KOPT-K1 (cell line): Measurements from ENCODE around the gene RAB5B.

Experiments
- H3K27ac ChIP-seq: fragments of 200-600 bp; sonication (generic); 2 replicates; pipeline ENCODE4 v1.5.1; 2016; ENCODE audit warnings: antibody characterized with exemption, mild to moderate bottlenecking, low read depth, low read length; ENCODE audit not compliant: poor library complexity, severe bottlenecking
- H3K36me3 ChIP-seq: fragments of 200-600 bp; sonication (generic); 2 replicates; pipeline ENCODE4 v1.5.1; 2017; ENCODE audit warnings: antibody characterized with exemption, mild to moderate bottlenecking, low read length, moderate library complexity; ENCODE audit not compliant: insufficient read depth
- H3K9me3 ChIP-seq: fragments of 200-600 bp; sonication (generic); 2 replicates; pipeline ENCODE4 v1.5.1; 2017; ENCODE audit warnings: antibody characterized with exemption, low read length, mild to moderate bottlenecking; ENCODE audit not compliant: insufficient read depth, poor library complexity, severe bottlenecking

Gene RAB5B

GRCh38 chr12:55973599-55974307 lies at the start of gene RAB5B:
Gene RAB5B (plus strand): TSS chr12:55974078. CDS start chr12:55986961, 12,883 bp downstream.
- Histone ChIP-seq H3K9me3 (no peaks in the 10 kb centered on the region), H3K36me3 (peaks cover 48% of the 10 kb centered on the region), H3K27ac (peak within 1 kb of the TSS; percentile 80)

- no peaks in the 10 kb centered on the region for H3K9me3 ChIP-seq
- peaks cover 19% of the 10 kb centered on the region for H3K36me3 ChIP-seq
- peak overlapping the region; percentile 98 for H3K27ac ChIP-seq
Observed at GRCh38 chr12:55925371-55925770, 48.5 kb upstream of the RAB5B start.

GRCh38 chr12:55925870-55926737 lies 47.8 kb upstream of the RAB5B start:
- no peaks in the 10 kb centered on the region for H3K9me3 ChIP-seq
- H3K27ac ChIP-seq: peak overlapping the region; percentile 98
- H3K36me3 ChIP-seq: peaks cover 18% of the 10 kb centered on the region

GRCh38 chr12:55926738-55927587 lies 46.9 kb upstream of the RAB5B start:
- Histone ChIP-seq H3K36me3 (peaks cover 16% of the 10 kb centered on the region), H3K9me3 (no peaks in the 10 kb centered on the region), H3K27ac (peak overlapping the region; percentile 98)

- Histone ChIP-seq H3K27ac (peak within 1 kb of the TSS; percentile 98), H3K9me3 (no peaks in the 10 kb centered on the region), H3K36me3 (peaks cover 11% of the 10 kb centered on the region)
Observed at GRCh38 chr12:55927588-55928502, 46.0 kb upstream of the RAB5B start, which contains the start of gene PYM1. Gene PYM1 (minus strand): TSS chr12:55927894. CDS start chr12:55927761, 133 bp downstream.

GRCh38 chr12:55929306-55929791 lies 44.5 kb upstream of the RAB5B start:
- Histone ChIP-seq H3K9me3 (no peaks in the 10 kb centered on the region), H3K36me3 (peaks cover 26% of the 10 kb centered on the region), H3K27ac (peak overlapping the region; percentile 98)

- Histone ChIP-seq H3K27ac (peak within 1 kb of the TSS; percentile 98), H3K9me3 (no peaks in the 10 kb centered on the region), H3K36me3 (peaks cover 34% of the 10 kb centered on the region)
Observed at GRCh38 chr12:55930771-55931316, 43.0 kb upstream of the RAB5B start, which contains the start of gene DGKA. Gene DGKA (plus strand): TSS chr12:55931162. CDS start chr12:55936504, 5,342 bp downstream.

- H3K27ac ChIP-seq: peak overlapping the region; percentile 98
- H3K36me3 ChIP-seq: peaks cover 39% of the 10 kb centered on the region
- no peaks in the 10 kb centered on the region for H3K9me3 ChIP-seq
Observed at GRCh38 chr12:55931317-55931779, 42.5 kb upstream of the RAB5B start.

GRCh38 chr12:55931780-55932550 lies 41.9 kb upstream of the RAB5B start:
- Histone ChIP-seq H3K9me3 (no peaks in the 10 kb centered on the region), H3K27ac (peak overlapping the region; percentile 98), H3K36me3 (peaks cover 45% of the 10 kb centered on the region)

GRCh38 chr12:55932551-55932910 lies 41.3 kb upstream of the RAB5B start:
- H3K27ac ChIP-seq: peak overlapping the region; percentile 98
- no peaks in the 10 kb centered on the region for H3K9me3 ChIP-seq
- peaks cover 51% of the 10 kb centered on the region for H3K36me3 ChIP-seq

GRCh38 chr12:55933169-55933798 lies 40.6 kb upstream of the RAB5B start:
- peak overlapping the region; percentile 98 for H3K27ac ChIP-seq

GRCh38 chr12:55933799-55934742 lies 39.8 kb upstream of the RAB5B start:
- Histone ChIP-seq H3K9me3 (no peaks in the 10 kb centered on the region), H3K36me3 (peaks cover 66% of the 10 kb centered on the region), H3K27ac (peak overlapping the region; percentile 98)

More at GRCh38 chr12:55933169-55933798, 40.6 kb upstream of the RAB5B start:
- H3K36me3 ChIP-seq: peaks cover 58% of the 10 kb centered on the region
- no peaks in the 10 kb centered on the region for H3K9me3 ChIP-seq
